ENCODE data around the gene LYPD3.

LYPD3 gene

DNA sequence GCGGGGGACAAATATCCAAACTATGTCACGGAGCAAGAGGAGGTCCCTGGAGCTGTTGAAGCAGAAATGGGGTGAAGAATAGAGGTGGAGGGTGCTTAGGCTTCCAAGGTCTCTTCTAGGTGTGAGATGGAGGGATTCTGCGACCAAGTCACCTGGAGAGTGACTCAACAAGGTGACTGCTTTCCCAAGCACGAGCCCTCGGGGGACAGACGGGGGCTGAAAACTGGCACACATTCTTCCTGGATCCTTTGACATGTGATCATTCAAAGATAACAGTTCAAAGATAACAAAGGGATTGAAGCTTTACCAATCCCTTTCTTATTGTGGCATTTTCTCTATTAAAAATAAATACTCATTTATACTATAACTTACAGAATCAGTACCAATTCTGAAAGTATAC is 53.0 kb downstream of the LYPD3 start:
- no peak overlapping the region for H3K27ac ChIP-seq
- TF ChIP-seq, protein P1, sequence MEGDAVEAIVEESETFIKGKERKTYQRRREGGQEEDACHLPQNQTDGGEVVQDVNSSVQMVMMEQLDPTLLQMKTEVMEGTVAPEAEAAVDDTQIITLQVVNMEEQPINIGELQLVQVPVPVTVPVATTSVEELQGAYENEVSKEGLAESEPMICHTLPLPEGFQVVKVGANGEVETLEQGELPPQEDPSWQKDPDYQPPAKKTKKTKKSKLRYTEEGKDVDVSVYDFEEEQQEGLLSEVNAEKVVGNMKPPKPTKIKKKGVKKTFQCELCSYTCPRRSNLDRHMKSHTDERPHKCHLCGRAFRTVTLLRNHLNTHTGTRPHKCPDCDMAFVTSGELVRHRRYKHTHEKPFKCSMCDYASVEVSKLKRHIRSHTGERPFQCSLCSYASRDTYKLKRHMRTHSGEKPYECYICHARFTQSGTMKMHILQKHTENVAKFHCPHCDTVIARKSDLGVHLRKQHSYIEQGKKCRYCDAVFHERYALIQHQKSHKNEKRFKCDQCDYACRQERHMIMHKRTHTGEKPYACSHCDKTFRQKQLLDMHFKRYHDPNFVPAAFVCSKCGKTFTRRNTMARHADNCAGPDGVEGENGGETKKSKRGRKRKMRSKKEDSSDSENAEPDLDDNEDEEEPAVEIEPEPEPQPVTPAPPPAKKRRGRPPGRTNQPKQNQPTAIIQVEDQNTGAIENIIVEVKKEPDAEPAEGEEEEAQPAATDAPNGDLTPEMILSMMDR (conservative IDR thresholded peaks at IDR 0.05; ENCODE audit: low read depth): no peak
- ChIA-PET CTCF (no interaction called here), POLR2A (ENCODE audit: low non-redundant PET) (no interaction called here)
- DNase-seq (ENCODE audit: low spot score): no peak

All from RWPE1 (cell line).